NT2/D1 (cell line): Measurements from ENCODE around the gene ORM1.

Experiments used
- SUZ12 ChIP-seq: IDR thresholded peaks from 2 replicates; pipeline ENCODE4 v1.6.1; 2011; ENCODE audit not compliant: insufficient read length, insufficient read depth; ENCODE audit errors: extremely low read depth
- ZNF274 ChIP-seq: IDR thresholded peaks from 2 replicates; pipeline ENCODE4 v1.6.1; 2011; ENCODE audit warnings: mild to moderate bottlenecking, low read depth, low read length

- TF ChIP-seq SUZ12 = no peak
- TF ChIP-seq ZNF274 = no peak
Observed at GRCh38 chr9:114309096-114309495, 13.8 kb upstream of the ORM1 start.
